AG10803 (cell line): Measurements from ENCODE around the gene BIN1.

ENCODE experiments used
- DNase-seq: peaks from one replicate; pipeline ENCODE4 v3.0.0; 2010; ENCODE audit warnings: low read depth
- H3K4me3 ChIP-seq: 2 replicates; pipeline ENCODE4 v1.5.1; 2011; ENCODE audit warnings: mild to moderate bottlenecking, low read length, control low read depth
- CTCF ChIP-seq: conservative IDR thresholded peaks from 2 replicates; pipeline ENCODE4 v1.5.1; 2011; ENCODE audit warnings: mild to moderate bottlenecking, low read length, control low read depth, inconsistent platforms

The BIN1 gene

GRCh38 chr2:127015106-127015910 lies 91.6 kb downstream of the BIN1 start:
- no peak for TF ChIP-seq CTCF
- no peak for DNase-seq
- H3K4me3 ChIP-seq, result no peak overlapping the region

GRCh38 chr2:127014630-127015029 lies 92.3 kb downstream of the BIN1 start:
- DNase-seq, result peak; percentile 93
- TF ChIP-seq CTCF, result no peak
- no peak overlapping the region for H3K4me3 ChIP-seq

DNA sequence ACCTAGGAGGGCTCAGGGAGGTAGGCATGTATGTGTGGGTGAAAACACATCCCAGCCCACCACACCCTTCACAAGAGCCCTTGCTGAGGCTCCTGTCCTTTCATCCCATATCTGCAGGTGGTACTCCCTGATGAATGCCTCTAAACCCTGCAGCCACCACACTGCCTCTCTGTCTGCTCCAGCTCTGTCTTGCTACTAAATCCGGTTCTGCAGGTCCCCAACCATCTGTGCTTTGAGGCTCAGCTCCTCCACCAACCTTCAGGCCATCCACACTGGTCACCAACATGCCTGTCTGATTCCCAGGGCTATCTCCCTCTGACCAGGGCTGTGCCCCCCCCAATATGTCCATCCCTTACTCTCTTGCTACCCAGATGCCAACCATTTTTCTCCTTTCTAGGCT lies 92.7 kb downstream of the BIN1 start:
- no peak overlapping the region for H3K4me3 ChIP-seq
- no peak for TF ChIP-seq CTCF

GRCh38 chr2:127012868-127013267 lies 94.1 kb downstream of the BIN1 start:
- DNase-seq, result peak; percentile 6
- TF ChIP-seq CTCF, result no peak
- H3K4me3 ChIP-seq, result no peak overlapping the region

More for the DNA sequence above, 92.7 kb downstream of the BIN1 start:
- no peak for DNase-seq

DNA sequence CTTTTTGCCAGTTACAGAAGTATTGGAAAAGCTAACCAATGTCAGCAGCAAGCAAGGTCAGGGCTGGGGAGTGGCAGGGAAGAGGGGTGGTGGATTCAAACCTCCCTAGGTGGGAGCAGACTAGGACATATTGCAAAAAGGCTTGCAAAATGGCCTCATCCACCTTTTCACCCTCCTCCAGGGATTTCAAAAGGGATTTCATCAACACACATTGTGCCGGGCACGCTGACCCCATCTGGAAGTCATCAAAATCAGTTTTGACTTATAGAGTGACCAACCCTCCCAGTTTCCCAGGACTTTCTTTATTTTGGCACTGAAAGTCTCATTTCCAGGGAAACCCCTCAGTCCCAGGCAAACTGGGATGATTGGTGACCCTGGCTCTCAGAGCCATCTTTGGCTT lies 94.7 kb downstream of the BIN1 start:
- TF ChIP-seq CTCF, result no peak
- DNase-seq, result peak; percentile 55
- H3K4me3 ChIP-seq, result no peak overlapping the region

DNA sequence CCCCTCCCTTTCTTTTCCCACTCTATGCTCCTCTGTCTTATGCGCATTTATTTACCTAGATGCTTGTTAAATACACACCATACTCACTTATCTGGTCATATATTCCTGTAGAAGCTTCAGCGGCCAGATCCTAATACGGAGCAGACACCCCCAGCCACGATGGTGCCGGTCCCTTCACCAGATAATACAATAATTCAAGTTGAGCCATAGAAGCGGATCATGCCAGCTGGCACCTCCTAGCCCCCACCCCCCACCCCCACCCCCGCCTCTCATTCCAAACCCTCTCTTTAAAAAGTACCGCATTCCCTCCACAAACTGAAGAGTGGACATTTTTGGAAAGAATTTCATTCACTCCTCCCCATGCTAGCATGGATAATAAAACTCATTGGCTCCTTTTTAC lies 95.2 kb downstream of the BIN1 start:
- H3K4me3 ChIP-seq, result no peak overlapping the region
- no peak for TF ChIP-seq CTCF
- no peak for DNase-seq

DNA sequence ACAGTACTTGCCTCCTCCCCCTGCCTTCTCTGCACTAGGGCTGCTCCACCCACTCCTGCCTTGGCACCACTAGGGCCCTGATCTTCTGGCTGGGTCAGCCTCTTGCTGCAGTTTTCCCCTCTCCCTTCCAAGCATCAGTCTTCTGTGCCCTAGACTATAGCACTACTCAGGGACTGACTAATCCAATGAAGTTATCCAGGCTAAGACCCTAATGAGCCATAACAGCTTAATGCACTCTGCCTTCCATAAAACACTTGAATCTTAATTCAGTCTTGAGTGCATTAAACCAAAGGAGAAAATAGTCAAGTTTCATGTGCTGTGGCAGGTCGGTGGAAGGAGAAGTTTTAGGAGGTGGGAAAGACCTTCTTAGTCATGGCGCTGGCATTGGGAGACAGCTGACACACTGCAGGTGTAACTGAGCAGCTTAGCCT lies 95.7 kb downstream of the BIN1 start:
- TF ChIP-seq CTCF, result no peak
- no peak overlapping the region for H3K4me3 ChIP-seq
- DNase-seq, result no peak
